Measurements from ENCODE around the gene ORAI2. TPM values are rescaled to one million over a fixed set of nuclear protein-coding genes. Genes with fewer than 3 reads are reported as not detected.

Gene ORAI2
- total and polyA plus RNA-seq, 2 of the 13 experiments (the other 11 are each of a cell fraction or from before 2014, with no cell fraction given), result 3.0 to 6.0 TPM

DNA sequence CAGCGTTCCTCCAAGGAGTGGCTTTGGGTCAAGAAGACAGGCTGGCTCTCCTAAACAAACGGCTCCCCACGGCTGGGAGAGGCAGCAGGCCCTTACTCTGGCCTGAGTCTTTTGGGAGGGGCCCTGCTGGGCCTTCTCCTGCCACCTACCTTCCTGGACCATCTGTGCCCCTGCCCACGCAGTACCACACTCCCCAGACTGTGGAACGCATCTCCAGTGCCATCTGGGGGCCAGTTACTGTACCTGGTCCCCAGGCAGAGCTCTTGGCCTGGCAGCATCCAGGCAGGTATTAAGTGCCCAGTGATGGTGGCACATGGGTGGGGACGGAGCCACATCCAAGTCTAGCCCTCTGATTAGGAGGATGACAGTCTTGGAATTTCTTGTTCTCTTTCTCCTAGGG, 16.9 kb downstream of the ORAI2 start:
- peaks cover 16% of the 10 kb centered on the region for H3K4me1 ChIP-seq (ENCODE audit: insufficient read depth, low read length)
- in situ Hi-C loops (cut with HindIII; ENCODE audit: extremely low pct_ligation_motif_present, low pct_unique_long_range_greater_than_20kb) (no loop called here), intact Hi-C loops (cut with micrococcal nuclease; ENCODE audit: unreplicated experiment) (no loop called here)
- no peak overlapping the region for H3K9ac ChIP-seq (ENCODE audit: insufficient read depth, low read depth, low read length)
- no peaks in the 10 kb centered on the region for H4K20me1 ChIP-seq (ENCODE audit: insufficient read depth, low read length)
- ATAC-seq (0 out of 3 replicates have a peak, but pooled peaks have one; percentile 15), FAIRE-seq (no peak), DNase-seq (ENCODE audit: low spot score) (no peak)
- WGBS (ENCODE audit: low lambda C conversion rate), result 87% methylated on average over 3 of the region's 6 CpGs
- no peaks in the 10 kb centered on the region for H3K27me3 ChIP-seq (ENCODE audit: control insufficient read depth in 1 of 2, insufficient read depth in 2 of 2, low read length in 2 of 2)
- no peaks in the 10 kb centered on the region for H3K79me2 ChIP-seq (ENCODE audit: insufficient read depth, low read length)
- H3K27ac ChIP-seq (ENCODE audit: extremely low read length, insufficient read depth, low read length), result no peak overlapping the region
- no peak overlapping the region for H2AFZ ChIP-seq (ENCODE audit: low read length)
- POLR2A ChIA-PET, result no interaction called here
- no peaks in the 10 kb centered on the region for H3K36me3 ChIP-seq (replicated peaks in 1 of 2; ENCODE audit: control insufficient read depth in 1 of 2, insufficient read depth in 2 of 2, low read length in 2 of 2)
- no peaks in the 10 kb centered on the region for H3K9me3 ChIP-seq (ENCODE audit: low read length)
- H3K4me2 ChIP-seq (ENCODE audit: low read depth, low read length), result no peak overlapping the region
- H3K4me3 ChIP-seq (replicated peaks in 1 of 3; ENCODE audit: insufficient read depth in 1 of 3, low read depth in 2 of 3, low read length in 3 of 3), result no peak overlapping the region
- peak; percentile 24; the same call in 1 of the 2 replicates for TF ChIP-seq STAG1 (CRISPR knock-in tag; IDR thresholded peaks at IDR 0.05)
- TF ChIP-seq AFF4 (CRISPR knock-in tag; IDR thresholded peaks at IDR 0.05), result no peak
- peak; percentile 41 for TF ChIP-seq CTCF (CRISPR knock-in tag; IDR thresholded peaks at IDR 0.05)
- TF ChIP-seq HNRNPL (IDR thresholded peaks at IDR 0.05; ENCODE audit: low read depth, low read length), result 0 out of 2 replicates have a peak, but pooled peaks have one; percentile 66
- TF ChIP-seq ZNF549 (CRISPR knock-in tag; IDR thresholded peaks at IDR 0.05), result no peak
- no peak for TF ChIP-seq AGO2 (optimal IDR thresholded peaks at IDR 0.05; ENCODE audit: low read depth, low read length)
- TF ChIP-seq NPAS2 (CRISPR knock-in tag; IDR thresholded peaks at IDR 0.05; ENCODE audit: borderline replicate concordance), result no peak
- no peak for TF ChIP-seq HMGA1 (CRISPR knock-in tag; conservative IDR thresholded peaks at IDR 0.05)
- BruUV-seq (replicated peaks), result no TSS peak
- CTCF ChIA-PET (ENCODE audit: low intra/inter-chr PET ratio, low total read pairs), result interaction anchor here (0.9 kb wide), 1 partner anchor 46 kb away, joined by 4 read pairs; no protein-coding TSS in a partner anchor

Data from HepG2 (cell line).